Measurements from ENCODE around the gene LDHB. TPM values are rescaled to one million over a fixed set of nuclear protein-coding genes. Genes with fewer than 3 reads are reported as not detected.
"Not testable (repeated sequence)": the region's sequence is repeated elsewhere in the genome, so short reads cannot be mapped to it uniquely, and the experiment has no call there.

Gene LDHB
- total RNA-seq, 1 experiment from 2014 or later: 1,752 TPM

DNA sequence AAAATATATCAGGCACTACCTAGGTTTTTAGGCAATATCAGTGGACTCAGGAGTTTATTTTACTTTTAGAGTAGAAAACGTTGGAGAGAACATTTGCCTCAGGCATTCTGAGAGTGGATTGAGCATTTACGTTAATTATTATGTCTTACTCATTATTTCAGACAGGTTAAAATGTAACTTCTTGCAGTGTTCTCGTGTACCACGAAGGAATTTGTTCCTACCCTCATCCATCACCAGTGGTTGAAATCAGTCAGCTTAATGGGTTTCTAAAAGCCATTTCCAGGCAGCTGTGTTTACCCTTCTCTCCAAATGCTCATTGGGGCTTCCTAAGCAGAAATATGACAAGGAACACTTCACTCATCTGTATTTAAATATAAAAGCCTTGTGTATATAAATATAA lies 9.1 kb upstream of the LDHB start:
- intact Hi-C loops (cut with micrococcal nuclease; ENCODE audit: unreplicated experiment): loop anchor here (1.0 kb wide), 1 partner anchor 9 kb away; the partner anchor contains the start of gene LDHB
- TF ChIP-seq, protein P1, sequence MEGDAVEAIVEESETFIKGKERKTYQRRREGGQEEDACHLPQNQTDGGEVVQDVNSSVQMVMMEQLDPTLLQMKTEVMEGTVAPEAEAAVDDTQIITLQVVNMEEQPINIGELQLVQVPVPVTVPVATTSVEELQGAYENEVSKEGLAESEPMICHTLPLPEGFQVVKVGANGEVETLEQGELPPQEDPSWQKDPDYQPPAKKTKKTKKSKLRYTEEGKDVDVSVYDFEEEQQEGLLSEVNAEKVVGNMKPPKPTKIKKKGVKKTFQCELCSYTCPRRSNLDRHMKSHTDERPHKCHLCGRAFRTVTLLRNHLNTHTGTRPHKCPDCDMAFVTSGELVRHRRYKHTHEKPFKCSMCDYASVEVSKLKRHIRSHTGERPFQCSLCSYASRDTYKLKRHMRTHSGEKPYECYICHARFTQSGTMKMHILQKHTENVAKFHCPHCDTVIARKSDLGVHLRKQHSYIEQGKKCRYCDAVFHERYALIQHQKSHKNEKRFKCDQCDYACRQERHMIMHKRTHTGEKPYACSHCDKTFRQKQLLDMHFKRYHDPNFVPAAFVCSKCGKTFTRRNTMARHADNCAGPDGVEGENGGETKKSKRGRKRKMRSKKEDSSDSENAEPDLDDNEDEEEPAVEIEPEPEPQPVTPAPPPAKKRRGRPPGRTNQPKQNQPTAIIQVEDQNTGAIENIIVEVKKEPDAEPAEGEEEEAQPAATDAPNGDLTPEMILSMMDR (IDR thresholded peaks at IDR 0.05; ENCODE audit: insufficient read depth in 1 of 2, low read depth in 1 of 2, low read length in 1 of 2, severe bottlenecking in 1 of 2, unreplicated experiment in 1 of 2): no peak
- Histone ChIP-seq H3K4me1 (peaks cover 18% of the 10 kb centered on the region), H3K36me3 (ENCODE audit: control insufficient read depth, insufficient read depth, low read length) (no peaks in the 10 kb centered on the region), H3K9me3 (no peaks in the 10 kb centered on the region), H3K27me3 (replicated peaks; ENCODE audit: control insufficient read depth, insufficient read depth, low read length) (no peaks in the 10 kb centered on the region), H3K4me3 (ENCODE audit: low read depth, low read length) (no peak overlapping the region)
- Mint-ChIP-seq H3K27me3 (ENCODE audit: insufficient read depth, unreplicated experiment) (no peaks in the 10 kb centered on the region), H3K27ac (ENCODE audit: unreplicated experiment) (no peak overlapping the region), H3K4me1 (ENCODE audit: low read depth, unreplicated experiment) (peaks cover 17% of the 10 kb centered on the region), H3K4me3 (ENCODE audit: unreplicated experiment) (no peak overlapping the region), H3K9me3 (ENCODE audit: unreplicated experiment) (peaks cover 9% of the 10 kb centered on the region), H3K36me3 (ENCODE audit: insufficient read depth, unreplicated experiment) (no peaks in the 10 kb centered on the region)
- ChIA-PET CTCF (interaction anchor here (1.0 kb wide), 1 partner anchor 14 kb away, joined by 6 read pairs; no protein-coding TSS in a partner anchor), POLR2A (interaction anchor here (2.0 kb wide), 1 partner anchor 9 kb away, joined by 7 read pairs; the partner anchor contains the start of gene LDHB)
- DNase-seq: peak in 1 of 2 experiments; percentile 53
- BruUV-seq (replicated peaks): no TSS peak

DNA sequence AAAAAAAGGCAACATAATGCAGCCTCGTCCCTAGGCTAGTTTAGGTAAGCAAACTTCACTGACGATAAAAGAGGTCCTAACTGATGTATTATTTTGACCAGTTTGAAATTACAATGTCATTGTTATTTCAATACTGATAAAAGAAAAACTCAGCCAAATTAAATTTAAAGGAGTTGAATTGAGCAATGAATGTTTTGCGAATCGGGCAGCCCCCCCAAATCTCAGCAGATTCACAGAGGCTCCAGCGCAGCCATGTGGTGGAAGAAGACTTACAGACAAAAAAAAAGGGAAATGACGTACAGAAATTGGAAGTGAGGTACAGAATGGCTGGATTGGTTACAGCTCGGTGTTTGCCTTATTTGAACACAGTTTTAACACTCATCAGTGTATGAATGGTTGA lies 8.2 kb upstream of the LDHB start:
- H3K4me3 ChIP-seq (ENCODE audit: low read depth, low read length): no peak overlapping the region
- intact Hi-C loops (cut with micrococcal nuclease; ENCODE audit: unreplicated experiment): loop anchor here (1.0 kb wide), 1 partner anchor 9 kb away; the partner anchor contains the start of gene LDHB
- DNase-seq: no peak
- POLR2A ChIA-PET: interaction anchor here (2.0 kb wide), 1 partner anchor 8 kb away, joined by 7 read pairs; the partner anchor contains the start of gene LDHB
- no TSS peak for BruUV-seq (replicated peaks)
- CTCF ChIA-PET: no interaction called here
- H3K9me3 Mint-ChIP-seq (ENCODE audit: unreplicated experiment): peaks cover 9% of the 10 kb centered on the region
- no peak overlapping the region for H3K27ac Mint-ChIP-seq (ENCODE audit: unreplicated experiment)
- H3K4me1 Mint-ChIP-seq (ENCODE audit: low read depth, unreplicated experiment): peaks cover 16% of the 10 kb centered on the region
- H3K4me3 Mint-ChIP-seq (ENCODE audit: unreplicated experiment): no peak overlapping the region
- no peaks in the 10 kb centered on the region for H3K9me3 ChIP-seq
- TF ChIP-seq, protein P1 (IDR thresholded peaks at IDR 0.05; ENCODE audit: insufficient read depth in 1 of 2, low read depth in 1 of 2, low read length in 1 of 2, severe bottlenecking in 1 of 2, unreplicated experiment in 1 of 2): no peak
- peaks cover 18% of the 10 kb centered on the region for H3K4me1 ChIP-seq
- no peaks in the 10 kb centered on the region for H3K27me3 Mint-ChIP-seq (ENCODE audit: insufficient read depth, unreplicated experiment)
- H3K36me3 Mint-ChIP-seq (ENCODE audit: insufficient read depth, unreplicated experiment): no peaks in the 10 kb centered on the region
- no peaks in the 10 kb centered on the region for H3K27me3 ChIP-seq (replicated peaks; ENCODE audit: control insufficient read depth, insufficient read depth, low read length)
- no peaks in the 10 kb centered on the region for H3K36me3 ChIP-seq (ENCODE audit: control insufficient read depth, insufficient read depth, low read length)

DNA sequence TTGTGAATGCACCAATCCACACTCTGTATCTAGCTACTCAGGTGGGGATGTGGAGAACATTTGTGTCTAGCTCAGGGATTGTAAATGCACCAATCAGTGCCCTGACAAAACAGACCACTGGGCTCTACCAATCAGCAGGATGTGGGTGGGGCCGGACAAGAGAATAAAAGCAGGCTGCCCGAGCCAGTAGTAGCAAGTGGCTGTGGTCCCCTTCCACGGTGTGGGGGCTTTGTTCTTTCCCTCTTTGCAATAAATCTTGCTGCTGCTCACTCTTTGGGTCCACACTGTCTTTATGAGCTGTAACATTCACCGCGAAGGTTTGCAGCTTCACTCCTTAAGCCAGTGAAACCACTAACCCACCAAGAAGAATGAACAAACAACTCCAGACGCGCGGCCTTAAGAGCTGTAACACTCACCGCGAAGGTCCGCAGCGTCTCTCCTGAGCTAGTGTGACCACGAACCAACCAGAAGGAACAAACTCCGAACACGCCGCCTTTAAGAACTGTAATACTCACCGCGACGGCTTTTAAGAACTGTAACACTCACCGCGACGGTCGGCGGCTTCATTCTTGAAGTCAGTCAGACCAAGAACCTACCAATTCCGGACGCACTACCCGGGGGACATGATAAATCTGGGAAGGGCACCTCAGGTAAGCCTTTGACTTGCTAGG lies 4.6 kb upstream of the LDHB start:
- H3K9me3 Mint-ChIP-seq (ENCODE audit: unreplicated experiment): no peaks in the 10 kb centered on the region
- H3K27me3 Mint-ChIP-seq (ENCODE audit: insufficient read depth, unreplicated experiment): no peaks in the 10 kb centered on the region
- TF ChIP-seq, protein P1 (IDR thresholded peaks at IDR 0.05; ENCODE audit: insufficient read depth in 1 of 2, low read depth in 1 of 2, low read length in 1 of 2, severe bottlenecking in 1 of 2, unreplicated experiment in 1 of 2): no peak
- DNase-seq: no peak
- Histone ChIP-seq H3K4me3 (ENCODE audit: low read depth, low read length) (no peak overlapping the region), H3K4me1 (peaks cover 15% of the 10 kb centered on the region), H3K36me3 (ENCODE audit: control insufficient read depth, insufficient read depth, low read length) (no peaks in the 10 kb centered on the region), H3K27me3 (replicated peaks; ENCODE audit: control insufficient read depth, insufficient read depth, low read length) (no peaks in the 10 kb centered on the region), H3K9me3 (no peaks in the 10 kb centered on the region)
- intact Hi-C loops (cut with micrococcal nuclease; ENCODE audit: unreplicated experiment): no loop called here
- H3K4me1 Mint-ChIP-seq (ENCODE audit: low read depth, unreplicated experiment): peaks cover 5% of the 10 kb centered on the region
- ChIA-PET CTCF (interaction anchor here (1.1 kb wide), 1 partner anchor 18 kb away, joined by 3 read pairs; no protein-coding TSS in a partner anchor), POLR2A (interaction anchor here (0.7 kb wide), 1 partner anchor 10 kb away, joined by 3 read pairs; no protein-coding TSS in a partner anchor)
- peaks cover 6% of the 10 kb centered on the region for H3K36me3 Mint-ChIP-seq (ENCODE audit: insufficient read depth, unreplicated experiment)
- H3K27ac Mint-ChIP-seq (ENCODE audit: unreplicated experiment): no peak overlapping the region
- H3K4me3 Mint-ChIP-seq (ENCODE audit: unreplicated experiment): no peak overlapping the region
- no TSS peak for BruUV-seq (replicated peaks)

DNA sequence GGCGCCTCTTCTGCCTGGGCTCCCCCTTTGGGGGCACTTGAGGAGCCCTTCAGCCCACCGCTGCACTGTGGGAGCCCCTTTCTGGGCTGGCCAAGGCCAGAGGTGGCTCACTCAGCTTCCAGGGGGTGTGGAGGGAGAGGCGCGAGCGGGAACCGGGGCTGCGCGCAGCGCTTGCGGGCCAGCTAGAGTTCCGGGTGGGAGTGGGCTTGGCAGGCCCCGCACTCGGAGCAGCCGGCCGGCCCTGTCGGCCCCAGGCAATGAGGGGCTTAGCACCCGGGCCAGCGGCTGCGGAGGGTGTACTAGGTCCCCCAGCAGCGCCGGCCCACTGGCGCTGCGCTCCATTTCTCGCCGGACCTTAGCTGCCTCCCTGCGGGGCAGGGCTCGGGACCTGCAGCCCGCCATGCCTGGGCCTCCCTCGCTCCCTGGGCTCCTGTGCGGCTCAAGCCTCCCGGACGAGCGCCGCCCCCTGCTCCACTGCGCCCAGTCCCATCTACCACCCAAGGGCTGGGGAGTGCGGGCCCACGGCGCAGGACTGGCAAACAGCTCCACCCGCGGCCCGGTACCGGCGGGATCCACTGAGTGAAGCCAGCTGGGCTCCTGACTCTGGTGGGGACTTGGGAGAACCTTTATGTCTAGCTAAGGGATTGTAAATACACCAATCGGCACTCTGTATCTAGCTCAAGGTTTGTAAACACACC lies 3.9 kb upstream of the LDHB start:
- H3K4me1 Mint-ChIP-seq (ENCODE audit: low read depth, unreplicated experiment); BruUV-seq (replicated peaks); POLR2A ChIA-PET; CTCF ChIA-PET; H3K4me3 ChIP-seq (ENCODE audit: low read depth, low read length); H3K9me3 ChIP-seq; H3K4me3 Mint-ChIP-seq (ENCODE audit: unreplicated experiment); H3K27me3 ChIP-seq (replicated peaks; ENCODE audit: control insufficient read depth, insufficient read depth, low read length); H3K4me1 ChIP-seq; H3K27me3 Mint-ChIP-seq (ENCODE audit: insufficient read depth, unreplicated experiment); intact Hi-C loops (cut with micrococcal nuclease; ENCODE audit: unreplicated experiment); DNase-seq; H3K27ac Mint-ChIP-seq (ENCODE audit: unreplicated experiment); H3K36me3 ChIP-seq (ENCODE audit: control insufficient read depth, insufficient read depth, low read length); H3K9me3 Mint-ChIP-seq (ENCODE audit: unreplicated experiment): not testable (repeated sequence)
- peaks cover 13% of the 10 kb centered on the region for H3K36me3 Mint-ChIP-seq (ENCODE audit: insufficient read depth, unreplicated experiment)

Measured in Caco-2 (cell line).